NOMO-1 treated with dmso at 0.1 percent for 144 hours (cell line): ENCODE results near the gene NFKBIA.
"Not testable (repeated sequence)": the region's sequence is repeated elsewhere in the genome, so short reads cannot be mapped to it uniquely, and the experiment has no call there.

Experiments used
- DNase-seq: peaks from one replicate; lab custom pipeline; 2025; ENCODE audit not compliant: unreplicated experiment; lab: John Stamatoyannopoulos, UW

NFKBIA gene

GRCh38 chr14:35369701-35370191 lies 34.8 kb downstream of the NFKBIA start:
- no peak for DNase-seq

GRCh38 chr14:35368583-35369392 lies 35.8 kb downstream of the NFKBIA start:
- DNase-seq = no peak

GRCh38 chr14:35368139-35368460 lies 36.4 kb downstream of the NFKBIA start:
- DNase-seq = no peak

GRCh38 chr14:35367056-35367372 lies 37.5 kb downstream of the NFKBIA start:
- DNase-seq = no peak

GRCh38 chr14:35366521-35366976 lies 38.0 kb downstream of the NFKBIA start:
- DNase-seq = no peak

GRCh38 chr14:35366056-35366451 lies 38.5 kb downstream of the NFKBIA start:
- DNase-seq = no peak

- DNase-seq = peak; percentile 46
These were observed 39.2 kb downstream of the NFKBIA start for GRCh38 chr14:35365130-35366055.

GRCh38 chr14:35362911-35363374 lies 41.6 kb downstream of the NFKBIA start:
- DNase-seq = no peak

GRCh38 chr14:35362450-35362849 lies 42.1 kb downstream of the NFKBIA start:
- no peak for DNase-seq

- DNase-seq = no peak
These were observed 43.4 kb downstream of the NFKBIA start for GRCh38 chr14:35361141-35361480.

- not testable (repeated sequence) for DNase-seq
These were observed 44.9 kb downstream of the NFKBIA start for GRCh38 chr14:35359655-35360054.

GRCh38 chr14:35355981-35356841 lies 48.3 kb downstream of the NFKBIA start:
- DNase-seq = no peak

GRCh38 chr14:35355235-35355634 lies 49.3 kb downstream of the NFKBIA start:
- DNase-seq = not testable (repeated sequence)

GRCh38 chr14:35353409-35354172 lies 51.0 kb downstream of the NFKBIA start:
- no peak for DNase-seq

GRCh38 chr14:35352274-35353233 lies 52.0 kb downstream of the NFKBIA start:
- DNase-seq = no peak

GRCh38 chr14:35351897-35352273 lies 52.7 kb downstream of the NFKBIA start:
- no peak for DNase-seq
